DND-41 (cell line): ENCODE measurements around the gene GRK2.

Experiments
- ATAC-seq: fragments of 200-7000 bp; cut with Tn5 transposase; 3 replicates; pipeline ENCODE4 v1.9.1; 2021; ENCODE audit warnings: low read depth; ENCODE audit not compliant: insufficient read depth
- DNase-seq: peaks from one replicate; pipeline ENCODE4 v3.0.0-alpha.2; 2020
- H2AFZ ChIP-seq: 2 replicates; pipeline ENCODE4 v1.6.0; 2012; ENCODE audit warnings: low read depth, low read length
- H3K27ac ChIP-seq: 2 replicates; pipeline ENCODE4 v1.5.1; 2012; ENCODE audit warnings: low read length, inconsistent platforms
- H3K27me3 ChIP-seq: fragments of 200-600 bp; sonication (generic); 2 replicates; pipeline ENCODE4 v1.6.0; 2012; ENCODE audit warnings: low read length, mild to moderate bottlenecking, inconsistent platforms; ENCODE audit not compliant: insufficient read depth, poor library complexity
- H3K36me3 ChIP-seq: 2 replicates; pipeline ENCODE4 v1.5.1; 2012; ENCODE audit warnings: low read length, inconsistent platforms; ENCODE audit not compliant: insufficient read depth
- H3K4me1 ChIP-seq: 2 replicates; pipeline ENCODE4 v1.5.1; 2012; ENCODE audit warnings: mild to moderate bottlenecking, low read length; ENCODE audit not compliant: insufficient read depth
- H3K4me2 ChIP-seq: 2 replicates; pipeline ENCODE4 v1.6.0; 2012; ENCODE audit warnings: mild to moderate bottlenecking, moderate library complexity, low read length, inconsistent platforms; ENCODE audit not compliant: insufficient read depth
- H3K4me3 ChIP-seq, 2 experiments: fragments of 200-600 bp in 1 of 2; shearing (Covaris generic) in 1 of 2; 2 replicates each; pipeline ENCODE4 v1.5.1; 2012 to 2016; ENCODE audit warnings: inconsistent platforms in 2 of 2, low read length in 2 of 2, mild to moderate bottlenecking in 2 of 2, low read depth in 1 of 2, moderate library complexity in 1 of 2
- H3K79me2 ChIP-seq: 2 replicates; pipeline ENCODE4 v1.6.0; 2012; ENCODE audit warnings: low read length, inconsistent platforms; ENCODE audit not compliant: insufficient read depth
- H3K9ac ChIP-seq: 2 replicates; pipeline ENCODE4 v1.6.0; 2012; ENCODE audit warnings: low read depth, mild to moderate bottlenecking, inconsistent platforms, low read length, moderate library complexity
- H3K9me3 ChIP-seq: 2 replicates; pipeline ENCODE4 v1.5.1; 2012; ENCODE audit warnings: low read length, moderate library complexity, mild to moderate bottlenecking, inconsistent platforms; ENCODE audit not compliant: insufficient read depth, severe bottlenecking
- H4K20me1 ChIP-seq: 2 replicates; pipeline ENCODE4 v1.6.0; 2012; ENCODE audit warnings: low read length; ENCODE audit not compliant: insufficient read depth
- CTCF ChIP-seq: IDR thresholded peaks from 2 replicates; pipeline ENCODE4 v1.5.1; 2012; ENCODE audit warnings: borderline replicate concordance, low read length, moderate library complexity, mild to moderate bottlenecking; ENCODE audit not compliant: poor library complexity, severe bottlenecking; ENCODE audit errors: extremely low read depth
- EZH2 ChIP-seq: IDR thresholded peaks from 3 replicates; pipeline ENCODE4 v1.6.1; 2012; ENCODE audit warnings: borderline replicate concordance, low read depth, mild to moderate bottlenecking, moderate library complexity, low read length, inconsistent platforms; ENCODE audit not compliant: severe bottlenecking

GRK2 gene

GRCh38 chr11:67262731-67263675, 3.3 kb upstream of the GRK2 start:
- H2AFZ ChIP-seq: peak overlapping the region; percentile 78
- H4K20me1 ChIP-seq: peaks cover 13% of the 10 kb centered on the region
- peak; percentile 83 for DNase-seq
- H3K79me2 ChIP-seq: peaks cover 22% of the 10 kb centered on the region
- peak overlapping the region; percentile 72 for H3K27ac ChIP-seq
- peak; percentile 72 for ATAC-seq
- no peaks in the 10 kb centered on the region for H3K27me3 ChIP-seq
- no peaks in the 10 kb centered on the region for H3K9me3 ChIP-seq
- H3K9ac ChIP-seq: peak overlapping the region; percentile 37
- peaks cover 33% of the 10 kb centered on the region for H3K4me1 ChIP-seq
- TF ChIP-seq EZH2 (no peak), CTCF (peak; percentile 97)
- H3K36me3 ChIP-seq: peaks cover 13% of the 10 kb centered on the region
- H3K4me3 ChIP-seq: peak overlapping the region in 1 of 2 experiments; percentile 30; a peak in 2 of 4 replicates
- peak overlapping the region; percentile 58 for H3K4me2 ChIP-seq

- H3K4me1 ChIP-seq: peaks cover 46% of the 10 kb centered on the region
- peaks cover 34% of the 10 kb centered on the region for H3K79me2 ChIP-seq
- H4K20me1 ChIP-seq: peaks cover 23% of the 10 kb centered on the region
- ATAC-seq (no peak), DNase-seq (no peak)
- H3K4me2 ChIP-seq: no peak overlapping the region
- H3K36me3 ChIP-seq: peaks cover 26% of the 10 kb centered on the region
- H3K27ac ChIP-seq: no peak overlapping the region
- no peak overlapping the region for H2AFZ ChIP-seq
- no peaks in the 10 kb centered on the region for H3K9me3 ChIP-seq
- no peaks in the 10 kb centered on the region for H3K27me3 ChIP-seq
- H3K9ac ChIP-seq: no peak overlapping the region
- H3K4me3 ChIP-seq: no peak overlapping the region
- TF ChIP-seq CTCF: no peak
These were observed 2.0 kb upstream of the GRK2 start for GRCh38 chr11:67264260-67264659.

GRCh38 chr11:67264877-67265632, 1.2 kb upstream of the GRK2 start:
- H3K36me3 ChIP-seq: peaks cover 34% of the 10 kb centered on the region
- no peaks in the 10 kb centered on the region for H3K9me3 ChIP-seq
- no peak overlapping the region for H2AFZ ChIP-seq
- H3K79me2 ChIP-seq: peaks cover 42% of the 10 kb centered on the region
- peak overlapping the region; percentile 71; the same call in 1 of the 2 replicates for H3K27ac ChIP-seq
- H3K27me3 ChIP-seq: no peaks in the 10 kb centered on the region
- no peak overlapping the region for H3K4me2 ChIP-seq
- no peak for DNase-seq
- H4K20me1 ChIP-seq: peaks cover 31% of the 10 kb centered on the region
- no peak overlapping the region for H3K4me3 ChIP-seq
- ATAC-seq: no peak
- H3K9ac ChIP-seq: no peak overlapping the region
- TF ChIP-seq EZH2 (no peak), CTCF (no peak)
- H3K4me1 ChIP-seq: peaks cover 54% of the 10 kb centered on the region
